Adrenal gland (tissue), 5 donors: Measurements from ENCODE around the gene RAMP1.

Source experiments
- POLR2A ChIP-seq, 2 donors: fragments of 450-650 bp; IDR thresholded peaks; one replicate each; pipeline ENCODE4 v1.6.1; 2017; ENCODE audit warnings: antibody characterized with exemption in 2 of 2, mild to moderate bottlenecking in 2 of 2, moderate library complexity in 1 of 2
- TF ChIP-seq, protein P1 (sequence below), 6 experiments: fragments of 450-650 bp in 4 of 6; fragments of 200-600 bp in 2 of 6; sonication (generic) in 1 of 6; IDR thresholded peaks; 1 replicate in 5 of 6; 2 replicates in 1 of 6; pipeline versions ENCODE4 v1.5.1 to v1.8.0; 2016 to 2021; ENCODE audit warnings: antibody characterized with exemption in 6 of 6, mild to moderate bottlenecking in 2 of 6, moderate library complexity in 1 of 6
- donor health status: DM: no; HTN: no; CAD: no.

DNA sequence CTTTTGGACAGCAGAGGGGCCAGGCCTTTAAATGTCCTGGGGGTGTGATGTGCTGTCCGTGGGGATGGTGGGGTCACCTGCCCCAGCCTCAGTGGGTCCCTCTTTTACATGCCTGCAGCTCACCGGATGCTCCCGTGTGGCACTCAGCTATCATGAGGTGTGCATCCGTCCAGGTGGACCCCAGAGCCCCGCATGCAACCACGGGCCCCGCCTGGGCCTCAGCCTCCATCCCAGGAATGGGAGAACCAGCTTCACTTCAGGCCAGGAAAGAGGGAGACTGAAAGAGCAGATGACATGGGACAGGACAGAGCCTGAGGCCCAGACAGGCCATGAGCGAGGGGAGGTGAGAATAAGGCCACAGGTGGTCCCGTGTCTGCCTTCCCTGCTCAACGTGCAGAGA, 37.5 kb downstream of the RAMP1 start:
- TF ChIP-seq POLR2A (IDR thresholded peaks at IDR 0.05): no peak
- TF ChIP-seq, protein P1, sequence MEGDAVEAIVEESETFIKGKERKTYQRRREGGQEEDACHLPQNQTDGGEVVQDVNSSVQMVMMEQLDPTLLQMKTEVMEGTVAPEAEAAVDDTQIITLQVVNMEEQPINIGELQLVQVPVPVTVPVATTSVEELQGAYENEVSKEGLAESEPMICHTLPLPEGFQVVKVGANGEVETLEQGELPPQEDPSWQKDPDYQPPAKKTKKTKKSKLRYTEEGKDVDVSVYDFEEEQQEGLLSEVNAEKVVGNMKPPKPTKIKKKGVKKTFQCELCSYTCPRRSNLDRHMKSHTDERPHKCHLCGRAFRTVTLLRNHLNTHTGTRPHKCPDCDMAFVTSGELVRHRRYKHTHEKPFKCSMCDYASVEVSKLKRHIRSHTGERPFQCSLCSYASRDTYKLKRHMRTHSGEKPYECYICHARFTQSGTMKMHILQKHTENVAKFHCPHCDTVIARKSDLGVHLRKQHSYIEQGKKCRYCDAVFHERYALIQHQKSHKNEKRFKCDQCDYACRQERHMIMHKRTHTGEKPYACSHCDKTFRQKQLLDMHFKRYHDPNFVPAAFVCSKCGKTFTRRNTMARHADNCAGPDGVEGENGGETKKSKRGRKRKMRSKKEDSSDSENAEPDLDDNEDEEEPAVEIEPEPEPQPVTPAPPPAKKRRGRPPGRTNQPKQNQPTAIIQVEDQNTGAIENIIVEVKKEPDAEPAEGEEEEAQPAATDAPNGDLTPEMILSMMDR (IDR thresholded peaks at IDR 0.05): no peak
